RWPE2 (cell line): Measurements from ENCODE around the gene ADGRF3.
A peak's percentile ranks its signal among the peaks of the same experiment; 100 is the strongest.

Experiments
- ATAC-seq: fragments of 200-7000 bp; cut with Tn5 transposase; 3 replicates; pipeline ENCODE4 v1.9.1; 2021; ENCODE audit warnings: low read depth
- DNase-seq: peaks from one replicate; pipeline ENCODE4 v3.0.0-alpha.2; 2020; ENCODE audit warnings: low spot score
- H3K27ac ChIP-seq: fragments of 450-650 bp; 2 replicates; pipeline ENCODE4 v1.5.1; 2017; ENCODE audit warnings: mild to moderate bottlenecking; ENCODE audit not compliant: poor library complexity, severe bottlenecking
- H3K27me3 ChIP-seq: fragments of 250-450 bp; sonication (Bioruptor Pico); 2 replicates; pipeline ENCODE4 v1.5.1; 2021; ENCODE audit warnings: mild to moderate bottlenecking, moderate library complexity; ENCODE audit not compliant: insufficient read depth, poor library complexity, severe bottlenecking
- H3K36me3 ChIP-seq: fragments of 250-450 bp; sonication (Bioruptor Pico); 2 replicates; pipeline ENCODE4 v1.5.1; 2020; ENCODE audit warnings: low read depth, mild to moderate bottlenecking, moderate library complexity
- H3K4me1 ChIP-seq: fragments of 250-450 bp; sonication (Bioruptor Pico); 2 replicates; pipeline ENCODE4 v1.5.1; 2021; ENCODE audit warnings: mild to moderate bottlenecking, moderate library complexity; ENCODE audit not compliant: insufficient read depth, poor library complexity, severe bottlenecking
- H3K4me3 ChIP-seq: fragments of 250-450 bp; sonication (Bioruptor Pico); 2 replicates; pipeline ENCODE4 v1.5.1; 2021; ENCODE audit warnings: mild to moderate bottlenecking, moderate library complexity; ENCODE audit not compliant: severe bottlenecking
- H3K9me3 ChIP-seq: fragments of 250-450 bp; sonication (Bioruptor Pico); 2 replicates; pipeline ENCODE4 v1.5.1; 2021; ENCODE audit warnings: mild to moderate bottlenecking, moderate library complexity; ENCODE audit not compliant: severe bottlenecking
- TF ChIP-seq, protein P1 (sequence below): fragments of 450-650 bp; IDR thresholded peaks from one replicate; pipeline ENCODE4 v1.5.1; 2017; ENCODE audit warnings: mild to moderate bottlenecking, moderate library complexity; ENCODE audit not compliant: poor library complexity, severe bottlenecking

Gene ADGRF3, protein sequence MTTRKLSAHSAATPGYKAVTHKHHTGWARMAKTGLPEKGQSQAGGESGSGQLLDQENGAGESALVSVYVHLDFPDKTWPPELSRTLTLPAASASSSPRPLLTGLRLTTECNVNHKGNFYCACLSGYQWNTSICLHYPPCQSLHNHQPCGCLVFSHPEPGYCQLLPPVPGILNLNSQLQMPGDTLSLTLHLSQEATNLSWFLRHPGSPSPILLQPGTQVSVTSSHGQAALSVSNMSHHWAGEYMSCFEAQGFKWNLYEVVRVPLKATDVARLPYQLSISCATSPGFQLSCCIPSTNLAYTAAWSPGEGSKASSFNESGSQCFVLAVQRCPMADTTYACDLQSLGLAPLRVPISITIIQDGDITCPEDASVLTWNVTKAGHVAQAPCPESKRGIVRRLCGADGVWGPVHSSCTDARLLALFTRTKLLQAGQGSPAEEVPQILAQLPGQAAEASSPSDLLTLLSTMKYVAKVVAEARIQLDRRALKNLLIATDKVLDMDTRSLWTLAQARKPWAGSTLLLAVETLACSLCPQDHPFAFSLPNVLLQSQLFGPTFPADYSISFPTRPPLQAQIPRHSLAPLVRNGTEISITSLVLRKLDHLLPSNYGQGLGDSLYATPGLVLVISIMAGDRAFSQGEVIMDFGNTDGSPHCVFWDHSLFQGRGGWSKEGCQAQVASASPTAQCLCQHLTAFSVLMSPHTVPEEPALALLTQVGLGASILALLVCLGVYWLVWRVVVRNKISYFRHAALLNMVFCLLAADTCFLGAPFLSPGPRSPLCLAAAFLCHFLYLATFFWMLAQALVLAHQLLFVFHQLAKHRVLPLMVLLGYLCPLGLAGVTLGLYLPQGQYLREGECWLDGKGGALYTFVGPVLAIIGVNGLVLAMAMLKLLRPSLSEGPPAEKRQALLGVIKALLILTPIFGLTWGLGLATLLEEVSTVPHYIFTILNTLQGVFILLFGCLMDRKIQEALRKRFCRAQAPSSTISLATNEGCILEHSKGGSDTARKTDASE

DNA sequence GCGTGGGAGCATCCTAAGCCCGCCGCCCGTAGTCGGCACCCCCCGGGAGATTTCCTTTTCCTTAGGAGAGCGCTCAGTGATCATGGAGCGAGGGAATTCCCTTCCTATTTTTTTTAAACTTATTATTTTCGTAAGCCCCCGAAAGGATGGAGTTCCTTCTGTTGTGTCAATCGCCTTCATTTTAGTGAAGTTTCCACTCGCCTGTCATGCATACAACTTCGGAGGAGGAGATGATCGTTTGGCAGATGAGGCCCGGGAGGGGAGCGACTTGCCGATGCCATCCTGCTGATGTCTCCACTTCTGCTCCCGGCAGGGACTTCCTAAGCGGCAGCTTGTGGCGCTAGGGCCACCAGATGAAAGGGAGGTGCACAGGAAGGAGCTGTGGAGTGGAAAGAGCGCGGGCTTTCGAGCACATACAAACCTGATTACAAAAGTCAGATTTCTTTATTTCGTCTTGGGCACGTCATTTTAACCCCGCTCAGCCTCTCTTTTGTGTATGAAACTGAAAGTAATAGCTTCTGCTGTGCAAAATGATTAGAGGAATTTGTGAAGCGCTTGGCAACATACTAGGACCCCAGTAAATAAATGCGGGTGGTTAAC is at the start of gene ADGRF3:
ADGRF3 (minus strand) TSS at position 336 of the 600 bp plus-strand sequence. CDS start 555 bp downstream, outside the sequence.
- Histone ChIP-seq H3K4me3 (peak within 1 kb of the TSS; percentile 68), H3K27me3 (no peaks in the 10 kb centered on the region), H3K36me3 (peaks cover 10% of the 10 kb centered on the region; the same call in 1 of the 2 replicates), H3K27ac (peak within 1 kb of the TSS; percentile 76), H3K9me3 (no peaks in the 10 kb centered on the region), H3K4me1 (peaks cover 20% of the 10 kb centered on the region)
- peak; percentile 6; the same call in 2 of the 3 replicates for ATAC-seq
- TF ChIP-seq, protein P1, sequence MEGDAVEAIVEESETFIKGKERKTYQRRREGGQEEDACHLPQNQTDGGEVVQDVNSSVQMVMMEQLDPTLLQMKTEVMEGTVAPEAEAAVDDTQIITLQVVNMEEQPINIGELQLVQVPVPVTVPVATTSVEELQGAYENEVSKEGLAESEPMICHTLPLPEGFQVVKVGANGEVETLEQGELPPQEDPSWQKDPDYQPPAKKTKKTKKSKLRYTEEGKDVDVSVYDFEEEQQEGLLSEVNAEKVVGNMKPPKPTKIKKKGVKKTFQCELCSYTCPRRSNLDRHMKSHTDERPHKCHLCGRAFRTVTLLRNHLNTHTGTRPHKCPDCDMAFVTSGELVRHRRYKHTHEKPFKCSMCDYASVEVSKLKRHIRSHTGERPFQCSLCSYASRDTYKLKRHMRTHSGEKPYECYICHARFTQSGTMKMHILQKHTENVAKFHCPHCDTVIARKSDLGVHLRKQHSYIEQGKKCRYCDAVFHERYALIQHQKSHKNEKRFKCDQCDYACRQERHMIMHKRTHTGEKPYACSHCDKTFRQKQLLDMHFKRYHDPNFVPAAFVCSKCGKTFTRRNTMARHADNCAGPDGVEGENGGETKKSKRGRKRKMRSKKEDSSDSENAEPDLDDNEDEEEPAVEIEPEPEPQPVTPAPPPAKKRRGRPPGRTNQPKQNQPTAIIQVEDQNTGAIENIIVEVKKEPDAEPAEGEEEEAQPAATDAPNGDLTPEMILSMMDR: no peak
- DNase-seq: no peak

DNA sequence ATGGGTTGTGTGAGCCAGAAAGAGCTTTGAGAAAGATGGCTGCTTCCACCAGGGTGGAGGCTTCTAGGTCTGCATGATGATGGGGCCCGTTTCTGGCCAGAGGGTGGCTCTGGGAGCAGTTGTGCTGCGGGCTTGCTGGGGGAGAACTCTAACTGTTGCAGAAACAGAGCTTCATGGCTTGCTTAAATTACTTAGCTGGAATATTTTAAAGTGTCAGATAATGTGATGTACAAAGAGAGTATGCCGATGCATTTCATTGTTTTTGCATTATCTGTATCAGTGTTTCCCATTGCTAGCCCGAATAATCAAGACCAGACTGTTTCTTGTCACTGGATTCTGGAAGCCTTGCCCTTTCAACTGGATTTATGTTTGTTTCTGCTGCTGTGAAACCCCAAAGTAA is 48.8 kb upstream of the ADGRF3 start:
- no peaks in the 10 kb centered on the region for H3K9me3 ChIP-seq
- no peak overlapping the region for H3K27ac ChIP-seq
- peaks cover 30% of the 10 kb centered on the region for H3K36me3 ChIP-seq
- no peak overlapping the region for H3K4me3 ChIP-seq
- no peaks in the 10 kb centered on the region for H3K4me1 ChIP-seq
- no peak for DNase-seq
- no peak for ATAC-seq
- H3K27me3 ChIP-seq: no peaks in the 10 kb centered on the region
- TF ChIP-seq, protein P1: no peak

DNA sequence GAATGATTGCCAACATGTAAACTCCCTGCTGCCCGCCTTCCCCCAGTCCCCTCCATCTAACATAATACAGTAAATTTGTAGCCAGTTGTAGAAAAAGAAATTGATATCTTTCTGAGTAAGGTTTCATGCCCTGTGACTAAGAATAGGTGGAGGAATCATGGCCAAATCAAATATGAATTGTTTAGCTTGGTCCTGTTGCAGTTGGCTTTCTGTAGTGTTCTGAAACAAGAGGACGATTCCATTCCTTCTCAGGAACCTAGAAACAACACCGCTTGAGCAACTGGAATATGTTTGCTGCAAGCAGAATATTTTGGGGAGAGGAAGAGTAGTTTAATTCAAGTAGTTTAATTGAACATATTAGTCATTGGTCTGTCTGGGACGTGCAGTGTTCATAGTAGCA is 48.1 kb upstream of the ADGRF3 start:
- DNase-seq: no peak
- Histone ChIP-seq H3K36me3 (peaks cover 37% of the 10 kb centered on the region), H3K27me3 (no peaks in the 10 kb centered on the region), H3K27ac (no peak overlapping the region), H3K4me1 (no peaks in the 10 kb centered on the region), H3K9me3 (no peaks in the 10 kb centered on the region), H3K4me3 (no peak overlapping the region)
- ATAC-seq: no peak
- TF ChIP-seq, protein P1: no peak

DNA sequence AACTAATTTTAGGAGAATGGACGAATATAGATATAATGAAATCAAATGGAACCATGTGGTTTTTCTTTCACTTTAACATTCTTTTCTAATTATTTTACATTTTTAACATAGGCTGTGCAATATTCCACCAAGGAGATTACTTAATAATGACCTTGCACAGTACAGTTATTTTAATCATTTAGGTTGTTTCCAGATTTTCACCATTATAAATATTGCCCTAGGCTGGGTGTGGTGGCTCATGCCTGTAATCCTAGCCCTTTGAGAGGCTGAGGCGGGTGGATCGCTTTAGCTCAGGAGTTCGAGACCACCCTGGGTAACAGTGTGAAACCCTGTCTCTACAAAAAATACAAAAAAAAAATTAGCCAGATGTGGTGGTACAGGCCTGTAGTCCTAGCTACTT is 40.6 kb upstream of the ADGRF3 start:
- no peak overlapping the region for H3K4me3 ChIP-seq
- TF ChIP-seq, protein P1: no peak
- no peaks in the 10 kb centered on the region for H3K27me3 ChIP-seq
- DNase-seq (no peak), ATAC-seq (no peak)
- peaks cover 85% of the 10 kb centered on the region for H3K36me3 ChIP-seq
- H3K4me1 ChIP-seq: no peaks in the 10 kb centered on the region
- no peak overlapping the region for H3K27ac ChIP-seq
- H3K9me3 ChIP-seq: no peaks in the 10 kb centered on the region
